Testis (tissue), 3 donors: Measurements from ENCODE around the gene PTPRN2. TPM values are rescaled to one million over a fixed set of nuclear protein-coding genes. Genes with fewer than 3 reads are reported as not detected.
A peak's percentile ranks its signal among the peaks of the same experiment; 100 is the strongest.

Experiments used
- DNase-seq: peaks from one replicate; pipeline ENCODE4 v3.0.0-alpha.2; 2019
- H3K27ac ChIP-seq, 2 donors: fragments of 200-600 bp; sonication (generic); one replicate each; pipeline ENCODE4 v1.5.1; 2019
- H3K27me3 ChIP-seq: fragments of 200-600 bp; sonication (generic); one replicate; pipeline ENCODE4 v1.5.1; 2019
- H3K36me3 ChIP-seq: fragments of 200-600 bp; sonication (generic); one replicate; pipeline ENCODE4 v1.5.1; 2017; ENCODE audit warnings: low read depth; ENCODE audit errors: missing control alignments
- H3K4me1 ChIP-seq: fragments of 200-600 bp; sonication (generic); one replicate; pipeline ENCODE4 v1.5.1; 2019
- H3K4me3 ChIP-seq, 2 donors: fragments of 200-600 bp; sonication (generic); one replicate each; pipeline ENCODE4 v1.5.1; 2017 to 2019
- H3K9me3 ChIP-seq: fragments of 200-600 bp; sonication (generic); one replicate; pipeline ENCODE4 v1.5.1; 2017
- POLR2A ChIP-seq: fragments of 450-650 bp; IDR thresholded peaks from one replicate; pipeline ENCODE4 v1.6.1; 2017; ENCODE audit warnings: antibody characterized with exemption, mild to moderate bottlenecking, moderate library complexity
- WGBS, 2 donors: methylation state at CpG; one replicate each; pipeline ENCODE4 v1.1.5; 2018; 5-methylcytosine and 5-hydroxymethylcytosine counted together
- intact Hi-C: fragments of 100-400 bp; cut with DNase I; formaldehyde crosslinking; loops from one replicate; pipeline ENCODE4 v1.15.1; 2023; ENCODE audit warnings: low total_unique reads
- polyA plus RNA-seq: library from polyadenylated mRNA; stranded (reverse); fragments of 350-450 nt; fragmentation: Illumina TruSeq; extraction: RNeasy Lipid Tissue Mini Kit (QIAGEN cat#74804); gene quantifications from one replicate; pipeline ENCODE4 v1.2.3, GENCODE V29; 2014; ENCODE audit warnings: low read depth, low replicate concordance; ENCODE audit not compliant: insufficient read depth
- total RNA-seq, 2 donors: library from RNA; depleted of rRNA; stranded (reverse); fragments of >200 nt; gene quantifications; one replicate each; pipeline ENCODE4 v1.2.3, GENCODE V29; 2016
- TF ChIP-seq, protein P1 (sequence below), 3 experiments: fragments of 450-650 bp in 2 of 3; fragments of 200-600 bp in 1 of 3; sonication (generic) in 1 of 3; IDR thresholded peaks; one replicate each; pipeline ENCODE4 v1.5.1; 2016 to 2019; ENCODE audit warnings: antibody characterized with exemption in 3 of 3, mild to moderate bottlenecking in 2 of 3, moderate library complexity in 1 of 3

Gene PTPRN2
- total and polyA plus RNA-seq, 3 donors from 2014 or later, result 9.3 to 10.8 (median 9.8) TPM

DNA sequence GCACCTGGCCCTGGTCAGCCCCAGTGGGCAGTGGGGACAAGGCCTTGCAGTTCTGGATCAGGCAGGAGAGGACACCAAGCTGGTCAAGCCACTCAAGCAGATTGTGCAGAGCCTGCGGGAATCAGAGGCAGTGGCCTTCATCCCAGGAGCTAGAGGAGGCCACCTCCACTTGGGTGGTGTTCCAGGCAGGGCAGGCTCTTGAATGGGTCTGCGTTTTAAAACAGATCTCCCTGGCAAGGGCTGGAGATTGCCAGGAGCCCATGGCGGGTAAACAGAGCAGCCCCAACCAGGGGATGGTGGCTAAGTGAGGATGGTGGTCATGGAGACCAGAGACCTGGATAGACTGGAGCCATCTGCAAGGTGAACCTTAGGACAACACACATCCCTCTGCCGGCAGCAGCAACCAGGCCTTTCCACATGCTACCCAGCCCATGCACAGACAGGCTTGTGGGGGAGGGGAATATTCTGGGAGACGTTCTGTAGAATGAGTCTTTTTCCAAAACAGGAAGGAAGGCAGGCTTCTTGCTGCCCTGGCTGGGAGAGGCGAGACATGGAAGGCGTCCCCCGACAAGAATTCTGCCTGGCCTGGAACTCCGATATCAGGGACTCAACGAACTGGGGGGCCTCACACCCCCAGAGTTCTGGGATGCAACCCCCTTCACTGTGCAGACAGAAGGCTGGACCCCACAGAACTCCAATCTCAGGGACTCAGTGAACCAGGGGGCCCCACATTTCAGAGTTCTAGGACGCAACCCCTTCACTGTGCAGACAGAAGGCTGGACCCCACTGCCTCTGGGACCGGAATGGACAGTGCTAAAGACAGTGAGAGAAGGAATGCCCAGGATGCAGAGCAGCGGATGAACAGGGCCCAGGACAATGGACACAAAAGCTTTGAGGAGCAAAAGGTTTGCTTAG, 264.8 kb downstream of the PTPRN2 start:
- intact Hi-C loops, result no loop called here
- Histone ChIP-seq H3K27me3 (no peaks in the 10 kb centered on the region), H3K27ac (no peak overlapping the region), H3K9me3 (no peaks in the 10 kb centered on the region), H3K4me3 (no peak overlapping the region), H3K4me1 (no peaks in the 10 kb centered on the region), H3K36me3 (no peaks in the 10 kb centered on the region)
- 74 to 90% methylated on average over 3 to 13 of the region's 13 CpGs for WGBS, 2 donors
- TF ChIP-seq POLR2A, result no peak
- DNase-seq, result no peak

DNA sequence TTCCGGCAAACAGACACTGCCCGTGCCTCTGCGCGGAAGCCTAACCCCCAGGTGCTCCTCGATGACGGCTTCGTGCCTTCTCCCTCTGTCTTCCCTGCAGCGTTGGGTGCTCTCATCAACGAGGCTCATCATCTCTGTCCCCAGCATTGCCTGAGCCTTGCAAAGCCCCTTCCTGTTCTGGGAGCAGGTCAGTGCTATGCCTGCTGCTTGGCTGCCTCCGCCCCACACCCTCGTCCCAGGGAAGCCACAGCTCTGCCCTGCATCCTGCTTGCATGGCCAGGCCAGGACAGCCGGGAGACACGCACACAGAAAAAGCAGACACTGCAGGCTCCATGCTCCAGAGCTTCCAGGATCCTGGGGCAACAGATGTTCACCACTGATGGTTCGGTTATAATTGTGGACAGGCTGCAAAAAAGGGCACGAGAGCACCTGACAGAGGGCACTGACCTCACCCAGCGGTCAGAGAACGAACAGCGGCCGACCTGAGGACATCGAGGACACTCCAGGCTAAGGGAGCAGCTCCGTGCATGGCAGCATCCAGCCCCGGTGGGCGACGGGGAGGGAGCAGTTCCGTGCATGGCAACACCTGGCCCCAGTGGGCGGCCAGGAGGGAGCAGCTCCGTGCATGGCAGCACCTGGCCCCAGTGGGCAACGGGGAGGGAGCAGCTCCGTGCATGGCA, 265.5 kb downstream of the PTPRN2 start:
- H3K4me1 ChIP-seq, result no peaks in the 10 kb centered on the region
- no peak overlapping the region for H3K4me3 ChIP-seq
- H3K27me3 ChIP-seq, result no peaks in the 10 kb centered on the region
- no peak for DNase-seq
- 73 to 83% methylated on average over 15 to 29 of the region's 29 CpGs for WGBS, 2 donors
- intact Hi-C loops, result no loop called here
- H3K9me3 ChIP-seq, result no peaks in the 10 kb centered on the region
- no peaks in the 10 kb centered on the region for H3K36me3 ChIP-seq
- no peak for TF ChIP-seq POLR2A
- TF ChIP-seq, protein P1, sequence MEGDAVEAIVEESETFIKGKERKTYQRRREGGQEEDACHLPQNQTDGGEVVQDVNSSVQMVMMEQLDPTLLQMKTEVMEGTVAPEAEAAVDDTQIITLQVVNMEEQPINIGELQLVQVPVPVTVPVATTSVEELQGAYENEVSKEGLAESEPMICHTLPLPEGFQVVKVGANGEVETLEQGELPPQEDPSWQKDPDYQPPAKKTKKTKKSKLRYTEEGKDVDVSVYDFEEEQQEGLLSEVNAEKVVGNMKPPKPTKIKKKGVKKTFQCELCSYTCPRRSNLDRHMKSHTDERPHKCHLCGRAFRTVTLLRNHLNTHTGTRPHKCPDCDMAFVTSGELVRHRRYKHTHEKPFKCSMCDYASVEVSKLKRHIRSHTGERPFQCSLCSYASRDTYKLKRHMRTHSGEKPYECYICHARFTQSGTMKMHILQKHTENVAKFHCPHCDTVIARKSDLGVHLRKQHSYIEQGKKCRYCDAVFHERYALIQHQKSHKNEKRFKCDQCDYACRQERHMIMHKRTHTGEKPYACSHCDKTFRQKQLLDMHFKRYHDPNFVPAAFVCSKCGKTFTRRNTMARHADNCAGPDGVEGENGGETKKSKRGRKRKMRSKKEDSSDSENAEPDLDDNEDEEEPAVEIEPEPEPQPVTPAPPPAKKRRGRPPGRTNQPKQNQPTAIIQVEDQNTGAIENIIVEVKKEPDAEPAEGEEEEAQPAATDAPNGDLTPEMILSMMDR (IDR thresholded peaks at IDR 0.05), result no peak
- no peak overlapping the region for H3K27ac ChIP-seq

DNA sequence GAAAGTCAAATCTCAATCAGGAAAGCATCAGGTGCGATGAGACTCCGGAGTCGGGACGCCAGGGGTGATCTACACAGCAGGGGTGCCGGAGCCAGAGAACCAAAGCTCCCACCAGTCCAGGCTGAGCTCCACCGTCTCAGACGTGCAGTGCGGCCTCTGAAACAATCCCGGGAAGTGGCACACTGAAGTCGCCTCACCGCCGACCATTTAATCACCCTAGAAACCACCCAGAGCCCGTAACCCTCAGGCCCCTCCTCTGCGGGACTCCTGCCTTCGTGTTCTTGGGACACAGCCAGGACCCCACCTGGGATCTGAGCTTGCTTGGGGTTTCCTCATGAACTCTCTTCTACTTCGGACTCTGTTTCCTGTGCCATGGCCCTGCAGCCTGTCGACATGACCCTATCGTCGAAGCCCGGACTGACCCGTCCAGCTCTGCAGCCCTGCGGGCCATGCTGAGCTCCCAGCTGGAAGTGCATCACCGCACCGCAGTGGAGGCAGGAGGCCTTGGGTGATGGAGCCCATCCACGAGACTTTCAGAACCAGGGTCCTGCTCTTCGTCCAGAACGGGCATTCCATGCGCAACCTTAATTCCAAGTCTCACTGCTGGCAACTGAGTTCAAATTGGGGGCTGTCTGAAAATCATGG, 266.4 kb downstream of the PTPRN2 start:
- WGBS, 2 donors, result 88 to 89% methylated on average over 26 to 28 of the region's 28 CpGs
- no peaks in the 10 kb centered on the region for H3K9me3 ChIP-seq
- H3K27ac ChIP-seq, result no peak overlapping the region
- no peaks in the 10 kb centered on the region for H3K36me3 ChIP-seq
- intact Hi-C loops, result no loop called here
- no peaks in the 10 kb centered on the region for H3K4me1 ChIP-seq
- H3K4me3 ChIP-seq, result no peak overlapping the region
- no peaks in the 10 kb centered on the region for H3K27me3 ChIP-seq
- TF ChIP-seq POLR2A, result no peak
- TF ChIP-seq, protein P1 (IDR thresholded peaks at IDR 0.05), result no peak
- no peak for DNase-seq

DNA sequence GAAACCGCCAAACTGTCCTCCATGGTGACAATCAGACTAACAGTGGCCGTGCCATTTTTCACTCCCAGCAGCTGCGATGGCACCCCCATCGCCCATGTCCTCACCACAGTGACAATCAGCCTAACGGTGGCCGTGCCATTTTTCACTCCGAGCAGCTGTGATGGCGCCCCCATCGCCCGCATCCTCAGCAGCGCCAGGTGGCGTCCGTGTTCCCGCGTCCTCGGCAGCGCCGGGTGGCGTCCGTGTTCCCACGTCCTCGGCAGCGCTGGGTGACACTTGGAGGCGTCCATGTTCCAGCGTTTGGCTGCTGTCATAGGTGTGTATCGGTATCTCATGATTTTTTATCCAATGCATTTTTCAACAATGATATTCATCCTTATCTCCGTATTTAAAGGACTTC, 267.3 kb downstream of the PTPRN2 start:
- Histone ChIP-seq H3K9me3 (no peaks in the 10 kb centered on the region), H3K4me3 (no peak overlapping the region), H3K27me3 (no peaks in the 10 kb centered on the region), H3K27ac (no peak overlapping the region), H3K4me1 (no peaks in the 10 kb centered on the region), H3K36me3 (no peaks in the 10 kb centered on the region)
- no peak for DNase-seq
- WGBS, 2 donors, result 77 to 89% methylated on average over 20 to 26 of the region's 27 CpGs
- no peak for TF ChIP-seq POLR2A
- TF ChIP-seq, protein P1 (IDR thresholded peaks at IDR 0.05), result no peak
- intact Hi-C loops, result no loop called here

DNA sequence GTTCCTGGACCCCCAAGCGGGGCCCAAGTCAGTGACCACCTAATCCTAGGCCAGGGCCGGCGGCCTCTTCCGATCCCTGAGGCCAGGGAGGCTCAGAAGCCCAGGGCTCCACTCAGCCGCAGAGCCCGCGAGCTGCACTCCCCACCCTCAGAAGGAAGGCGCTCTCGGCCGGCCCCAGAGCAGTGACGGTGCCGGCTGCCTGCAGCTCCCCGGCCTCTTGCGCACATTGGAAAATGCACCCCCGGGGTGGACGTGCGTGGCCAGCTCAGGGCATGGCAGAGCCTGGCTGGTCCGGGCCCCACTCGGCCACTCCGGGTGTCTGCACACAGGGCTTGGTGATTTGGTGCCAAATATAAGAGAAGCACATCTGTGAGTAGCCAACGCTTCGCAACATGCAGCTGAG, 269.1 kb downstream of the PTPRN2 start:
- no peak overlapping the region for H3K27ac ChIP-seq
- 65 to 77% methylated on average over 14 to 22 of the region's 22 CpGs for WGBS, 2 donors
- TF ChIP-seq POLR2A, result no peak
- TF ChIP-seq, protein P1 (IDR thresholded peaks at IDR 0.05), result no peak

More for the DNA sequence above, 269.1 kb downstream of the PTPRN2 start:
- Histone ChIP-seq H3K4me1 (no peaks in the 10 kb centered on the region), H3K9me3 (no peaks in the 10 kb centered on the region), H3K36me3 (no peaks in the 10 kb centered on the region), H3K27me3 (no peaks in the 10 kb centered on the region), H3K4me3 (peak overlapping the region in 1 of 2 donors; percentile 6)
- DNase-seq, result no peak
- intact Hi-C loops, result no loop called here
